HepG2 (cell line): ENCODE measurements around the gene GATA1. TPM values are rescaled to one million over a fixed set of nuclear protein-coding genes. Genes with fewer than 3 reads are reported as not detected.

Source experiments
- polyA plus RNA-seq, 8 experiments: library from polyadenylated mRNA; depleted of rRNA in 3 of 8; stranded (reverse) in 7 of 8; unstranded in 1 of 8; fragments of >200 nt; fragmentation: Illumina TruSeq in 4 of 8; extraction: Trizol in 4 of 8; gene quantifications; 2 replicates each; pipeline versions ENCODE4 v1.2.1 to v1.2.3, GENCODE V29; 2011 to 2016; ENCODE audit warnings: low read depth in 4 of 8, missing spikeins in 1 of 8, mixed read lengths in 1 of 8; ENCODE audit not compliant: insufficient read depth in 1 of 8
- small RNA-seq, 3 experiments: library from RNA; depleted of rRNA; stranded (forward); fragments of <200 nt; gene quantifications; one replicate each; pipeline ENCODE3, GENCODE V24; 2012; ENCODE audit warnings: low read depth in 2 of 3, low replicate concordance in 1 of 3; ENCODE audit not compliant: insufficient read length in 3 of 3, insufficient read depth in 2 of 3
- total RNA-seq, 5 experiments: library from RNA; depleted of rRNA; stranded (reverse); fragments of >200 nt; fragmentation: Illumina TruSeq; extraction: Trizol; gene quantifications; 2 replicates each; pipeline ENCODE4 v1.2.3, GENCODE V29; 2016; ENCODE audit warnings: low read depth in 1 of 5

The GATA1 gene
- total and polyA plus RNA-seq, 2 of the 13 experiments (the other 11 are each of a cell fraction or from before 2014, with no cell fraction given): 0.13 TPM; not detected in 1

Small RNAs within 50 kb of the gene (small RNA-seq; reads per million reads assigned to genes)
- gene RNU6-29P: 0 reads per million in 3 experiments

Other genes starting within 250 kb of the GATA1 start
- 3.2 and 3.5 TPM in 2 replicates for gene TBC1D25, start 246.9 kb upstream of the GATA1 start, total RNA-seq (2016; rRNA removed; fragmentation: Illumina TruSeq; extraction: Trizol)
- gene TBC1D25, start 246.9 kb upstream of the GATA1 start, polyA plus RNA-seq (2011; rRNA removed): 4.7 and 6.0 TPM in 2 replicates
- 182 and 239 TPM in 2 replicates for gene RBM3, start 212.1 kb upstream of the GATA1 start, total RNA-seq (2016; rRNA removed; fragmentation: Illumina TruSeq; extraction: Trizol)
- gene RBM3, start 212.1 kb upstream of the GATA1 start, polyA plus RNA-seq (2011; rRNA removed): 109 and 123 TPM in 2 replicates
- gene WDR13, start 189.1 kb upstream of the GATA1 start, total RNA-seq (2016; rRNA removed; fragmentation: Illumina TruSeq; extraction: Trizol): 19.3 and 28.7 TPM in 2 replicates
- 37.1 and 52.7 TPM in 2 replicates for gene WDR13, start 189.1 kb upstream of the GATA1 start, polyA plus RNA-seq (2011; rRNA removed)
- gene WAS, start 102.8 kb upstream of the GATA1 start, total RNA-seq (2016; rRNA removed; fragmentation: Illumina TruSeq; extraction: Trizol): not detected in 2 replicates
- gene WAS, start 102.8 kb upstream of the GATA1 start, polyA plus RNA-seq (2011; rRNA removed): 0.11 and 0.18 TPM in 2 replicates
- 9.9 and 10.1 TPM in 2 replicates for gene SUV39H1, start 89.9 kb upstream of the GATA1 start, total RNA-seq (2016; rRNA removed; fragmentation: Illumina TruSeq; extraction: Trizol)
- gene SUV39H1, start 89.9 kb upstream of the GATA1 start, polyA plus RNA-seq (2011; rRNA removed): 3.2 and 5.2 TPM in 2 replicates
- 0.73 and 0.93 TPM in 2 replicates for gene GLOD5, start 24.8 kb upstream of the GATA1 start, total RNA-seq (2016; rRNA removed; fragmentation: Illumina TruSeq; extraction: Trizol)
- gene GLOD5, start 24.8 kb upstream of the GATA1 start, polyA plus RNA-seq (2011; rRNA removed): 1.3 and 1.5 TPM in 2 replicates
- gene HDAC6, start 15.5 kb downstream of the GATA1 start, total RNA-seq (2016; rRNA removed; fragmentation: Illumina TruSeq; extraction: Trizol): 57.8 and 80.4 TPM in 2 replicates
- gene HDAC6, start 15.5 kb downstream of the GATA1 start, polyA plus RNA-seq (2011; rRNA removed): 93.6 and 113 TPM in 2 replicates
- 0.22 TPM in 1 of 2 replicates, not detected in the other for gene ERAS, start 39.9 kb downstream of the GATA1 start, total RNA-seq (2016; rRNA removed; fragmentation: Illumina TruSeq; extraction: Trizol)
- gene ERAS, start 39.9 kb downstream of the GATA1 start, polyA plus RNA-seq (2011; rRNA removed): 0.21 and 0.56 TPM in 2 replicates
- 5.1 and 14.0 TPM in 2 replicates for gene PCSK1N, start 49.0 kb downstream of the GATA1 start, total RNA-seq (2016; rRNA removed; fragmentation: Illumina TruSeq; extraction: Trizol)
- gene PCSK1N, start 49.0 kb downstream of the GATA1 start, polyA plus RNA-seq (2011; rRNA removed): 4.5 and 7.0 TPM in 2 replicates
- gene TIMM17B, start 111.2 kb downstream of the GATA1 start, total RNA-seq (2016; rRNA removed; fragmentation: Illumina TruSeq; extraction: Trizol): 53.4 and 56.0 TPM in 2 replicates
- 69.1 and 72.5 TPM in 2 replicates for gene TIMM17B, start 111.2 kb downstream of the GATA1 start, polyA plus RNA-seq (2011; rRNA removed)
- 80.9 and 99.4 TPM in 2 replicates for gene PQBP1, start 111.3 kb downstream of the GATA1 start, total RNA-seq (2016; rRNA removed; fragmentation: Illumina TruSeq; extraction: Trizol)
- gene PQBP1, start 111.3 kb downstream of the GATA1 start, polyA plus RNA-seq (2011; rRNA removed): 58.1 and 66.9 TPM in 2 replicates
- gene SLC35A2, start 125.1 kb downstream of the GATA1 start, total RNA-seq (2016; rRNA removed; fragmentation: Illumina TruSeq; extraction: Trizol): 17.2 and 32.1 TPM in 2 replicates
- 40.8 and 46.4 TPM in 2 replicates for gene SLC35A2, start 125.1 kb downstream of the GATA1 start, polyA plus RNA-seq (2011; rRNA removed)
- gene PIM2, start 132.4 kb downstream of the GATA1 start, total RNA-seq (2016; rRNA removed; fragmentation: Illumina TruSeq; extraction: Trizol): 13.0 and 14.4 TPM in 2 replicates
- gene PIM2, start 132.4 kb downstream of the GATA1 start, polyA plus RNA-seq (2011; rRNA removed): 15.8 and 17.4 TPM in 2 replicates
- 16.9 and 18.4 TPM in 2 replicates for gene OTUD5, start 171.0 kb downstream of the GATA1 start, total RNA-seq (2016; rRNA removed; fragmentation: Illumina TruSeq; extraction: Trizol)
- 42.2 and 44.8 TPM in 2 replicates for gene OTUD5, start 171.0 kb downstream of the GATA1 start, polyA plus RNA-seq (2011; rRNA removed)
- gene KCND1, start 185.3 kb downstream of the GATA1 start, total RNA-seq (2016; rRNA removed; fragmentation: Illumina TruSeq; extraction: Trizol): 0.07 TPM in 1 of 2 replicates, not detected in the other
- 0.30 and 1.1 TPM in 2 replicates for gene KCND1, start 185.3 kb downstream of the GATA1 start, polyA plus RNA-seq (2011; rRNA removed)
- 15.0 and 16.1 TPM in 2 replicates for gene GRIPAP1, start 215.7 kb downstream of the GATA1 start, total RNA-seq (2016; rRNA removed; fragmentation: Illumina TruSeq; extraction: Trizol)
- 22.6 and 24.7 TPM in 2 replicates for gene GRIPAP1, start 215.7 kb downstream of the GATA1 start, polyA plus RNA-seq (2011; rRNA removed)